Breast epithelium (tissue), 3 donors: ENCODE results near the gene STRBP.

ENCODE experiments used
- CTCF ChIP-seq, 3 donors: fragments of 450-650 bp; IDR thresholded peaks; one replicate each; pipeline ENCODE4 v1.5.1; 2016 to 2017; ENCODE audit warnings: antibody characterized with exemption in 3 of 3, mild to moderate bottlenecking in 3 of 3, moderate library complexity in 3 of 3
- POLR2A ChIP-seq: fragments of 450-650 bp; IDR thresholded peaks from one replicate; pipeline ENCODE4 v1.6.1; 2016; ENCODE audit warnings: antibody characterized with exemption, mild to moderate bottlenecking, moderate library complexity

- TF ChIP-seq CTCF (IDR thresholded peaks at IDR 0.05), result no peak
- TF ChIP-seq POLR2A, result no peak
These were observed 1.6 kb downstream of the STRBP start for GRCh38 chr9:123266655-123267399.
